Middle frontal gyrus (tissue), 1 donor: ENCODE measurements around the gene TNKS2.
A peak's percentile ranks its signal among the peaks of the same experiment; 100 is the strongest.
"Not testable (repeated sequence)": the region's sequence is repeated elsewhere in the genome, so short reads cannot be mapped to it uniquely, and the experiment has no call there.

Experiments
- DNase-seq: peaks from one replicate; pipeline ENCODE4 v3.0.0-alpha.2; 2015; ENCODE audit warnings: low spot score; ENCODE audit errors: extremely low spot score

Gene TNKS2

GRCh38 chr10:91797874-91798648, at the start of gene TNKS2:
Gene TNKS2 (plus strand): TSS chr10:91798426. CDS start chr10:91798691, 265 bp downstream.
- DNase-seq, result peak; percentile 91

DNA sequence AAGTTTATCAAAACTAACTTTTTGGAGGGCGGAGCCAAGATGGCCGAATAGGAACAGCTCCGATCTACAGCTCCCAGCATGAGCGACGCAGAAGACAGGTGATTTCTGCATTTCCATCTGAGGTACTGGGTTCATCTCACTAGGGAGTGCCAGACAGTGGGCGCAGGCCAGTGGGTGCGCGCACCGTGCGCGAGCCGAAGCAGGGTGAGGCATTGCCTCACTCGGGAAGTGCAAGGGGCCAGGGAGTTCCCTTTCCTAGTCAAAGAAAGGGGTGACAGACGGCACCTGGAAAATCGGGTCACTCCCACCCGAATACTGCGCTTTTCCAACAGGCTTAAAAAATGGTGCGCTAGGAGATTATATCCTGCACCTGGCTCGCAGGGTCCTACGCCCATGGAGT, 48.6 kb upstream of the TNKS2 start:
- DNase-seq, result not testable (repeated sequence)

DNA sequence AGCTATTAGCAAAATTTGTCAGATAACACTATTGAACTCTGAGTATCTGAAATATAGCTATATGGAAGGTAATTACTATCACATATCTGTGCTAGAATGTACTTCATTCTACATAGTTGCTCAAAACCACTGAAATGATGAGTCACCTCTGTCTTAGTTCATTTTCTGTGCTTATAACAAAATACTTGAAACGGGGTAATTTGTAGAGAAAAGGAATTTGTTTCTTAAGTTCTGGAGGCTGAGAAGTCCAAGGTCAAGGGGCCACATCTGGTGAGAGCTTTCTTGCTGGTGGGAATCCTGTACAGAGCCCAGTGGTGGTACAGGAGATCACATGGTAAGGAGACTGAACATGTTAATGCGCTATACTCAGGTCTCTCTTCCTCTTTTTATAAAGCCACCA, 41.9 kb upstream of the TNKS2 start:
- DNase-seq, result no peak

- no peak for DNase-seq
These were observed 39.7 kb upstream of the TNKS2 start for GRCh38 chr10:91758303-91759146.

DNA sequence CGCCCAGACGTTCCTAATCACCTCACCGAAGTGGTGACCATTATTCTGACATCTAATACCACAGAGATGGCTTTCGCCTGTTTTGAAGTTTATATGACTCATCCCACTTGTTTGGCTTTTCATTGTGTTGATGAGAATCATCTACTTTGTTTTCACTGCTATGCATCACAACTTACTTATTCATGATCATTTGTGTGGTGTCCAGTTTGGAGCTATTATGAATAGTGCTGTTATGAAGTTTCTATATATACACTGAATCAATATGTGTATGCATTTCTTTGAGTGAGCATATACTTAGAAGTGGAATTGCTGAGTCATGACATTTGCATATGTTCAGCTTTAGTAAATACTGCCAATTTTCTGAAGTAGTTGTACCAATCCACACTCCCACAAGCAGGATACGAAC, 38.6 kb upstream of the TNKS2 start:
- no peak for DNase-seq

- no peak for DNase-seq
These were observed 36.5 kb upstream of the TNKS2 start for GRCh38 chr10:91761721-91762120.

DNA sequence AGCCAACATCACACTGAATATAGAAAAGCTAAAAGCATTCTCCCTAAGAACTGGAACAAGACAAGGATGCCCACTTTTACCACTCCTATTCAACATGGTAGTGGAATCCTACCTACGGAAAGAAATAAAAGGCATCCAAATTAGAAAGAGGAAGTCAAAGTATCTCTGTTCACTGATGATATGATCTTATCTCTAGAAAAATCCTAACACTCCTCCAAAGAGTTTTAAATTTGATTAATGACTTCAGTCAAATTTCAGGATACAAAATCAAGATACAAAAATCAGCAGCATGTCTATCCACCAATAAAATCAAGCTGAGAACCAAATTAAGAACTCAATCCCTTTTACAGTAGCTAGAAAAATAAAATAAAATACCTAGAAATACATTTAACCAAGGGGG, 35.3 kb upstream of the TNKS2 start:
- no peak for DNase-seq

DNA sequence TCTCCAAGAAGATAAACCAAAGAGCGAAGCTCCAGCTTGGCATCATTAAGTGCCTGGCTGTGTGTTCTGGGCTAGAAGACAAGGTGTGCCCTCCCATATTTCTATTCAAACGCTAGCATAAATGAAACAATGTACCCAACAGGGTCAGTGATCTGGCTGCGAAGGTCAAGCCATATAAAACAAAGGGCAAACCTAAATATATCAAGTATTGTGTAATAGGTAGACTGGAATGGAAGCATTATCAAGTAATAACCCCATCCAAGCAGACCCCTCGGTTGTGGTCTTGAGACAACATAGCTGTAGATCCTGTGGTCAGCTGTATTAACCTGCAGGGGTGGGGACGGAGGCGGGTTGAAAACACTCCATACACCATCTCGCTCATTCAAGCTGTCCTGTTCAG, 31.6 kb upstream of the TNKS2 start:
- no peak for DNase-seq

GRCh38 chr10:91768123-91768522, 30.1 kb upstream of the TNKS2 start:
- no peak for DNase-seq

GRCh38 chr10:91771907-91772306, 26.3 kb upstream of the TNKS2 start:
- no peak for DNase-seq

GRCh38 chr10:91772461-91772860, 25.8 kb upstream of the TNKS2 start:
- no peak for DNase-seq

GRCh38 chr10:91772869-91773268, 25.4 kb upstream of the TNKS2 start:
- DNase-seq, result no peak

- no peak for DNase-seq
These were observed 23.7 kb upstream of the TNKS2 start for GRCh38 chr10:91774571-91774970.

DNA sequence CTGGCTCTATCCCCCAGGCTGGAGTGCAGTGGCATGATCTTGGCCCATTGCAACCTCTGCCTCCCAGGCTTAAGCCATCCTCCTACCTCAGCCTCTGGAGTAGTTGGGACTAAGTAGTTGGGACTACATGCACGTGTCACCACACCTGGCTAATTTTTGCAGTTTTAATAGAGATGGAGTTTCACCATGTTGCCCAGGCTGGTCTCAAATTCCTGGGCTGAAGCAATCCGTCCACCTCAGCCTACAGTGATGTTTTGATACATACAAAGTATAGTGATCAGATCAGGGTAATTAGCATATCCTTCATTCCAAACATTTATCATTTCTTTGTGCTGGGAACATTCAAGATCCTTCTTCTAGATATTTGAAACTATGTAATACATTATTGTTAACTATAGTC, 22.5 kb upstream of the TNKS2 start:
- no peak for DNase-seq

GRCh38 chr10:91776266-91776665, 22.0 kb upstream of the TNKS2 start:
- DNase-seq, result no peak

DNA sequence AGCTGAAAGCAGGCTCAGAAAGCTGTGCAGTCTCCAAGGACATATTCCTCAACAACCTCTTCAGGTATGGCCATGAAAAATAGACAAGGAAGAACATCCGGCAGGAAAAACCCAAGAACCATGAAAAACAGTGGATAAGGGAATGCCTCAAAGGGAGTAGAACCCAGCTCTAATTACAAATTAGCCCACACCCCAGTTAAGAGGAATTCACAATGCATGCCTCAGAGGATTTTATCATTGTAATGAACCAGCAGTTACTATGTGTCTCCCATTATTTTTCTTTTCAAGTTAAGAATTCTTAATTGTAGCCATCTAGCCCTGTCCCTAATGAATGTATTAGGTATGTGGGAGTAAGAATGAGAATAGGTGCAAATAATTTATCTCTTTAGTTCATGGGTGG, 19.7 kb upstream of the TNKS2 start:
- no peak for DNase-seq

- DNase-seq, result no peak
These were observed 19.1 kb upstream of the TNKS2 start for GRCh38 chr10:91779011-91779605.

DNA sequence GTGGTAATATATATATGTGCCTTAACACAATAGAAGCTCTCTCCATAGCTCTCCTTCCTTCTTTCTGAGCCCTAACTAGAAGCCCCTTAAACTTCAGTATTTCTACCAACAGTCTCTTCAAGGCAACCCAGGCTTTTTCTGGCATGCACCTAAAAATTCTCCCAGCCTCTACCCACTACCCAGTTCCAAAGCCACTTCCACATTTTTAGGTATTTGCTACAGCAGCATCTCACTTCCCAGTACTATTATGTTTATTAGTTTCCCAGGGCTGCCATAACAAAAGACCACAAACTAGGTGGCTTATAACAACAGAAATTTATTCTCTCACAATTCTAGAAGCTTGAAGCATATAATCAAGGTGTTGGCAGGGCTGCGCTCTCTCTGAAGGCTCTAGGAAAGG, 15.7 kb upstream of the TNKS2 start:
- no peak for DNase-seq

DNA sequence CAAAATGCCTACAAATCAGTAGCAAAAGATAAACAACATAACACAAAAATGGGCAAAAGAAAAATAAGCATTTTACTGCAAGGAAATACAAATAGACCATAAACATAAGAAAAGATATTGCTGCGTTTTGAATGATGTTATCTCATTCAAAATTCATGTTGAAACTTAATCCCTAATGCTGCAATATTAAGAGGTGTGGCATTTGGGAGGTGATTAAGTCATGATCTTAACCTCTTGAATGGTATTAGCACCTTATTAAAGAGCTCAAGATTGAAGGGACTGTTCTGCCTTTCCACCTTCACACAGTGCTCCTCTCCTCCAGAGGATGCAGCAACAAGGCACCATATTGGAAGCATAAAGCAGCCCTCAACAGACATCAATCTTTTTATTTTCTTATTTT, 12.4 kb upstream of the TNKS2 start:
- no peak for DNase-seq

GRCh38 chr10:91787258-91787657, 11.0 kb upstream of the TNKS2 start:
- DNase-seq, result no peak

DNA sequence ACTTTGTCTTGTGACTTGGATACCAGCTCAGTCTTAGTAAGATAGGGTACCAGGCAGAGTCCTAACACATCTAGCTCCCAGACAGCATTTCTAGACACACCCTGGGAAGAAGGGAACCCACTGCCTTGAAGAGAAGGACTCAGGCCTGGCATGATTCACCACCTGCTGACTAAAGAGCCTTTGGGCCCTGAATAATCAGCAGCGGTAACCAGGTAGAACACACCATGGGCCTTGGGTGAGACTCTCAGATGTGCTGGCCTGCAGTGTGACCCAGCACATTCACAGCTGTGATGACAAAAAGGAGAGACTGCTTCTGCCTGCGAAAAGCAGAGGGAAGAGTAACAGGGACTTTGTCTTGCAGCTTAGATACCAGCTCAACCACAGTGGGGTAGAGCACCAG, 10.4 kb upstream of the TNKS2 start:
- DNase-seq, result no peak

DNA sequence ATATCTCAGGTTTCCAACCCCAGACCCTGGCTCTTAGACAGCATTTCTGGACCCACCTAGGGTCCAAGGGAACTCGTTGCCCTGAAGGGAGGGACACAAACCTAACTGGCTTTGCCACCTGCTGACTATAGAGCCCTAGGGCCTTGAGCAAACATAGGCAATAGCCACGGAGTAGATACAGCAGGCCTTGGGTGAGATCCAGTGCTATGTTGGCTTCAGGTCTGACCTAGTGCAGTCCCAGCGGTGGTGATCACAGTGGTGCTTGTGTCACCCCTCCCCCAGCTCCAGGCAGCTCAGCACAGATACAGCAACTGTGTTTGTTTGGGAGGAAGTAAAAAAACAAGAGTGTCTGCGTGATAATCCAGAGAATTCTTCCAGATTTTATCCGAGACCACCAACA, 9.7 kb upstream of the TNKS2 start:
- no peak for DNase-seq
